Lung (tissue), 12 donors: ENCODE results near the gene GPD2. TPM values are rescaled to one million over a fixed set of nuclear protein-coding genes. Genes with fewer than 3 reads are reported as not detected.
A peak's percentile ranks its signal among the peaks of the same experiment; 100 is the strongest.

Experiments used
- ATAC-seq: fragments of 200-7000 bp; cut with Tn5 transposase; one replicate; pipeline ENCODE4 v1.9.1; 2020; ENCODE audit warnings: moderate number of reproducible peaks; ENCODE audit not compliant: insufficient read depth, low FRiP score
- DNase-seq, 3 donors: peaks; one replicate each; pipeline ENCODE4 v3.0.0-alpha.2; 2013 to 2017
- H3K27ac ChIP-seq, 2 donors: one replicate each; pipeline ENCODE4 v1.5.1; 2013; ENCODE audit warnings: mild to moderate bottlenecking in 2 of 2, moderate library complexity in 2 of 2, control low read depth in 1 of 2, inconsistent platforms in 1 of 2, low read depth in 1 of 2, low read length in 1 of 2
- H3K27me3 ChIP-seq, 3 donors: one replicate each; pipeline ENCODE4 v1.5.1; 2013; ENCODE audit warnings: low read length in 2 of 3; ENCODE audit not compliant: control insufficient read depth in 3 of 3, insufficient read depth in 3 of 3
- H3K36me3 ChIP-seq, 4 donors: one replicate each; pipeline ENCODE4 v1.5.1; 2013; ENCODE audit warnings: low read length in 4 of 4, mild to moderate bottlenecking in 1 of 4, moderate library complexity in 1 of 4; ENCODE audit not compliant: control insufficient read depth in 4 of 4, insufficient read depth in 4 of 4
- H3K4me1 ChIP-seq, 5 donors: one replicate each; pipeline ENCODE4 v1.5.1; 2013; ENCODE audit warnings: low read length in 5 of 5, mild to moderate bottlenecking in 2 of 5, moderate library complexity in 1 of 5; ENCODE audit not compliant: control insufficient read depth in 5 of 5, insufficient read depth in 5 of 5
- H3K4me3 ChIP-seq: one replicate; pipeline ENCODE4 v1.5.1; 2013; ENCODE audit warnings: mild to moderate bottlenecking, control low read depth, moderate library complexity
- H3K9ac ChIP-seq, 2 donors: one replicate each; pipeline ENCODE4 v1.5.1; 2013; ENCODE audit warnings: low read length in 2 of 2, control low read depth in 1 of 2; ENCODE audit not compliant: insufficient read depth in 1 of 2
- H3K9me3 ChIP-seq, 4 donors: one replicate each; pipeline ENCODE4 v1.5.1; 2013; ENCODE audit warnings: low read length in 3 of 4, mild to moderate bottlenecking in 1 of 4, moderate library complexity in 1 of 4; ENCODE audit not compliant: control insufficient read depth in 4 of 4, insufficient read depth in 3 of 4
- CTCF ChIP-seq: IDR thresholded peaks from 2 replicates; pipeline ENCODE4 v1.5.1; 2012; ENCODE audit warnings: mild to moderate bottlenecking; ENCODE audit errors: control extremely low read depth, extremely low read depth
- WGBS, 2 donors: extraction: QIAGEN DNeasy Blood & Tissue Kit; methylation state at CpG; one replicate each; pipeline ENCODE4 v1.1.7; 2013; 5-methylcytosine and 5-hydroxymethylcytosine counted together
- polyA plus RNA-seq, 2 donors: library from polyadenylated mRNA; stranded (reverse); fragments of 200-250 nt; gene quantifications; one replicate each; pipeline ENCODE4 v1.2.1, GENCODE V29; 2013
- total RNA-seq, 2 donors: library from RNA; depleted of rRNA in 1 of 2; stranded (reverse); fragments of >200 nt in 1 of 2; gene quantifications; one replicate each; pipeline ENCODE4 v1.2.1, GENCODE V29; 2014 to 2021
- donor health status: control.
- donor health status: control.
- donor health status: Bipolar disorder and iron deficiency.
- donor health status: healthy.
- donor health status: DM: yes; HTN: yes; CAD: no.

Gene GPD2
- total and polyA plus RNA-seq, 4 donors: 8.1 to 50.4 (median 28.9) TPM

GRCh38 chr2:156489195-156489594 lies 53.0 kb downstream of the GPD2 start:
- Histone ChIP-seq H3K27me3 (no peaks in the 10 kb centered on the region), H3K9ac (no peak overlapping the region), H3K4me1 (peaks cover 0 to 5% (median 0%) of the 10 kb centered on the region in 5 donors), H3K36me3 (no peaks in the 10 kb centered on the region), H3K9me3 (no peaks in the 10 kb centered on the region), H3K27ac (no peak overlapping the region), H3K4me3 (no peak overlapping the region)
- no peak for TF ChIP-seq CTCF
- no peak for DNase-seq
- no peak for ATAC-seq
- 83 to 96% methylated on average over 1 of the region's 1 CpG for WGBS, 2 donors

GRCh38 chr2:156489750-156490465 lies 53.7 kb downstream of the GPD2 start:
- no peaks in the 10 kb centered on the region for H3K27me3 ChIP-seq
- H3K9me3 ChIP-seq: no peaks in the 10 kb centered on the region
- H3K4me1 ChIP-seq: peaks cover 0 to 5% (median 0%) of the 10 kb centered on the region in 5 donors
- no peak for ATAC-seq
- H3K36me3 ChIP-seq: no peaks in the 10 kb centered on the region
- 63 to 82% methylated on average over 4 to 5 of the region's 6 CpGs for WGBS, 2 donors
- H3K4me3 ChIP-seq: no peak overlapping the region
- no peak overlapping the region for H3K27ac ChIP-seq
- no peak for TF ChIP-seq CTCF
- DNase-seq: no peak
- no peak overlapping the region for H3K9ac ChIP-seq

GRCh38 chr2:156490466-156490840 lies 54.3 kb downstream of the GPD2 start:
- Histone ChIP-seq H3K27ac (no peak overlapping the region), H3K9me3 (no peaks in the 10 kb centered on the region), H3K4me1 (peaks cover 0 to 5% (median 0%) of the 10 kb centered on the region in 5 donors), H3K4me3 (no peak overlapping the region), H3K27me3 (no peaks in the 10 kb centered on the region), H3K36me3 (no peaks in the 10 kb centered on the region), H3K9ac (no peak overlapping the region)
- 55 to 78% methylated on average over 1 of the region's 1 CpG for WGBS, 2 donors
- DNase-seq (peak in 1 of 3 donors; percentile 34), ATAC-seq (no peak)
- no peak for TF ChIP-seq CTCF

- H3K36me3 ChIP-seq: peaks cover 0 to under 1% (median 0%) of the 10 kb centered on the region in 4 donors
- no peak for TF ChIP-seq CTCF
- H3K9me3 ChIP-seq: no peaks in the 10 kb centered on the region
- H3K4me1 ChIP-seq: peaks cover 0 to 5% (median 0%) of the 10 kb centered on the region in 5 donors
- no peaks in the 10 kb centered on the region for H3K27me3 ChIP-seq
- no peak overlapping the region for H3K27ac ChIP-seq
- DNase-seq (peak in 2 of 3 donors; percentile 68 to 78), ATAC-seq (no peak)
- no peak overlapping the region for H3K9ac ChIP-seq
- H3K4me3 ChIP-seq: no peak overlapping the region
- WGBS, 2 donors: 67 to 78% methylated on average over 2 of the region's 2 CpGs
These were observed 55.0 kb downstream of the GPD2 start for GRCh38 chr2:156491176-156491575.
